Ovary (tissue), 3 donors: ENCODE measurements around the gene CAMTA1.

Experiments used
- EP300 ChIP-seq: sonication (generic); formaldehyde crosslinking; IDR thresholded peaks from one replicate; pipeline ENCODE4 v1.6.1; 2017; ENCODE audit warnings: antibody characterized with exemption
- POLR2A ChIP-seq: fragments of 450-650 bp; IDR thresholded peaks from one replicate; pipeline ENCODE4 v1.6.1; 2017; ENCODE audit warnings: antibody characterized with exemption, mild to moderate bottlenecking, moderate library complexity
- TF ChIP-seq, protein P1 (sequence below), 3 donors: fragments of 450-650 bp in 2 of 3; fragments of 200-600 bp in 1 of 3; IDR thresholded peaks; one replicate each; pipeline versions ENCODE4 v1.5.1 to v1.8.0; 2016 to 2022; ENCODE audit warnings: antibody characterized with exemption in 3 of 3, mild to moderate bottlenecking in 1 of 3
- donor health status: DM: no; HTN: no; CAD: no.

GRCh38 chr1:7555391-7556185 is 770.3 kb downstream of the CAMTA1 start:
- no peak for TF ChIP-seq EP300
- TF ChIP-seq, protein P1, sequence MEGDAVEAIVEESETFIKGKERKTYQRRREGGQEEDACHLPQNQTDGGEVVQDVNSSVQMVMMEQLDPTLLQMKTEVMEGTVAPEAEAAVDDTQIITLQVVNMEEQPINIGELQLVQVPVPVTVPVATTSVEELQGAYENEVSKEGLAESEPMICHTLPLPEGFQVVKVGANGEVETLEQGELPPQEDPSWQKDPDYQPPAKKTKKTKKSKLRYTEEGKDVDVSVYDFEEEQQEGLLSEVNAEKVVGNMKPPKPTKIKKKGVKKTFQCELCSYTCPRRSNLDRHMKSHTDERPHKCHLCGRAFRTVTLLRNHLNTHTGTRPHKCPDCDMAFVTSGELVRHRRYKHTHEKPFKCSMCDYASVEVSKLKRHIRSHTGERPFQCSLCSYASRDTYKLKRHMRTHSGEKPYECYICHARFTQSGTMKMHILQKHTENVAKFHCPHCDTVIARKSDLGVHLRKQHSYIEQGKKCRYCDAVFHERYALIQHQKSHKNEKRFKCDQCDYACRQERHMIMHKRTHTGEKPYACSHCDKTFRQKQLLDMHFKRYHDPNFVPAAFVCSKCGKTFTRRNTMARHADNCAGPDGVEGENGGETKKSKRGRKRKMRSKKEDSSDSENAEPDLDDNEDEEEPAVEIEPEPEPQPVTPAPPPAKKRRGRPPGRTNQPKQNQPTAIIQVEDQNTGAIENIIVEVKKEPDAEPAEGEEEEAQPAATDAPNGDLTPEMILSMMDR (IDR thresholded peaks at IDR 0.05), result no peak
- no peak for TF ChIP-seq POLR2A
